Retinal pigment epithelial cell (primary cell): ENCODE data around the gene ST3GAL6.

Source experiments
- DNase-seq: peaks from one replicate; pipeline ENCODE4 v3.0.0-alpha.2; 2010; ENCODE audit warnings: low read depth
- H3K4me3 ChIP-seq: 2 replicates; pipeline ENCODE4 v1.5.1; 2011; ENCODE audit warnings: mild to moderate bottlenecking, low read length, control low read depth, moderate library complexity
- CTCF ChIP-seq: conservative IDR thresholded peaks from 2 replicates; pipeline ENCODE4 v1.5.1; 2011; ENCODE audit warnings: low read depth, low read length, control low read depth, inconsistent platforms

ST3GAL6 gene, protein sequence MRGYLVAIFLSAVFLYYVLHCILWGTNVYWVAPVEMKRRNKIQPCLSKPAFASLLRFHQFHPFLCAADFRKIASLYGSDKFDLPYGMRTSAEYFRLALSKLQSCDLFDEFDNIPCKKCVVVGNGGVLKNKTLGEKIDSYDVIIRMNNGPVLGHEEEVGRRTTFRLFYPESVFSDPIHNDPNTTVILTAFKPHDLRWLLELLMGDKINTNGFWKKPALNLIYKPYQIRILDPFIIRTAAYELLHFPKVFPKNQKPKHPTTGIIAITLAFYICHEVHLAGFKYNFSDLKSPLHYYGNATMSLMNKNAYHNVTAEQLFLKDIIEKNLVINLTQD

DNA sequence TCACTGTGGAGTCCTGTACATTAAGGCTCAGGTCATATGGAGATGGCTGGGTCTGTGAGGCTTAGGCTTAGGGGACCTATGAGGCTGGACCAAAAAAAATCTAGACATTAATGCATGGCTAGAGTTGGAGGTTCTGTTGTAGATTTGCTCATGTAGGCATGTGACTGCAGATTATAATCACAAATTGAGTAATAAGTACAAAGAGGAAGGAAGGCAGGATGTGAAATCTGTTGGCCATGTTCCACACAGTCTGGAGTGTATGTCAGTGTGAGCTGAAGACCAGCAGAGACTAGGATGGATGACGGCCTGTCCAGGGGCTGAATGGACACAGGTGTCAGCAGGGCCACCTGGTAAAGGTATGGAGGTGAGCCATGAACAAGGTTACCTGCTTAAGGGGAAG, at the start of gene ST3GAL6:
Gene ST3GAL6 (plus strand): TSS at position 265 of the 400 bp plus-strand sequence. CDS start 5,101 bp downstream, outside the sequence.
- no peak for DNase-seq
- no peak within 1 kb of the TSS for H3K4me3 ChIP-seq
- TF ChIP-seq CTCF: no peak

DNA sequence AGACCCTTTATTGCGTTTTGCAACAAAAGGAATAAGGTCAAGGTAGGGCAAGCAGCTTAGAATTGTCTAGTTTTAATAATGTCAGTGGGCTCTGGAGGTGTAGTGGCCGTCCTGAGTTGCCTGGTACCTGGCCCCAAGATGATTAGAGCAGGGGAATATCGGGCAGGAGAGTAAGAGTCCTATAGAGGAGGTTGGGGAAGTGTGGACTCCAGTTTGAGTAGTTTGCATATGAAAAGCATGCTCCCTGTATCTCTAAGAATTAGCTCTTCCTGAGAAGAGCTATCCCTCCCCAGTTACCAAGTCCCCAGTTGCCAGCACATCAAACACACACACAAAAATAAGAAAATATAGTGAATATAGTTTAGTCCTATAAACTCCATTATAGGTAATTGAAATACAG, 49.2 kb upstream of the ST3GAL6 start:
- TF ChIP-seq CTCF: no peak
- DNase-seq: no peak
- H3K4me3 ChIP-seq: no peak overlapping the region

GRCh38 chr3:98717584-98717983, 45.6 kb upstream of the ST3GAL6 start:
- no peak for TF ChIP-seq CTCF
- no peak overlapping the region for H3K4me3 ChIP-seq
- peak; percentile 72 for DNase-seq

GRCh38 chr3:98718730-98719129, 44.4 kb upstream of the ST3GAL6 start:
- TF ChIP-seq CTCF: no peak
- H3K4me3 ChIP-seq: no peak overlapping the region
- no peak for DNase-seq

- no peak for TF ChIP-seq CTCF
- no peak for DNase-seq
- no peak overlapping the region for H3K4me3 ChIP-seq
Observed at GRCh38 chr3:98721776-98722175, 41.4 kb upstream of the ST3GAL6 start.

GRCh38 chr3:98722389-98722788, 40.8 kb upstream of the ST3GAL6 start:
- DNase-seq: no peak
- no peak for TF ChIP-seq CTCF
- no peak overlapping the region for H3K4me3 ChIP-seq

GRCh38 chr3:98725352-98725751, 37.8 kb upstream of the ST3GAL6 start:
- no peak for DNase-seq
- no peak for TF ChIP-seq CTCF
- H3K4me3 ChIP-seq: no peak overlapping the region
